Epithelial cell of umbilical artery (primary cell): ENCODE measurements around the gene CHD6. TPM values are rescaled to one million over a fixed set of nuclear protein-coding genes. Genes with fewer than 3 reads are reported as not detected.

Experiments
- total RNA-seq: library from RNA; depleted of rRNA; stranded (reverse); fragments of >200 nt; gene quantifications from 2 replicates; pipeline ENCODE4 v1.2.3, GENCODE V29; 2014

The CHD6 gene
- 20.1 and 26.0 TPM in 2 replicates for total RNA-seq

DNA sequence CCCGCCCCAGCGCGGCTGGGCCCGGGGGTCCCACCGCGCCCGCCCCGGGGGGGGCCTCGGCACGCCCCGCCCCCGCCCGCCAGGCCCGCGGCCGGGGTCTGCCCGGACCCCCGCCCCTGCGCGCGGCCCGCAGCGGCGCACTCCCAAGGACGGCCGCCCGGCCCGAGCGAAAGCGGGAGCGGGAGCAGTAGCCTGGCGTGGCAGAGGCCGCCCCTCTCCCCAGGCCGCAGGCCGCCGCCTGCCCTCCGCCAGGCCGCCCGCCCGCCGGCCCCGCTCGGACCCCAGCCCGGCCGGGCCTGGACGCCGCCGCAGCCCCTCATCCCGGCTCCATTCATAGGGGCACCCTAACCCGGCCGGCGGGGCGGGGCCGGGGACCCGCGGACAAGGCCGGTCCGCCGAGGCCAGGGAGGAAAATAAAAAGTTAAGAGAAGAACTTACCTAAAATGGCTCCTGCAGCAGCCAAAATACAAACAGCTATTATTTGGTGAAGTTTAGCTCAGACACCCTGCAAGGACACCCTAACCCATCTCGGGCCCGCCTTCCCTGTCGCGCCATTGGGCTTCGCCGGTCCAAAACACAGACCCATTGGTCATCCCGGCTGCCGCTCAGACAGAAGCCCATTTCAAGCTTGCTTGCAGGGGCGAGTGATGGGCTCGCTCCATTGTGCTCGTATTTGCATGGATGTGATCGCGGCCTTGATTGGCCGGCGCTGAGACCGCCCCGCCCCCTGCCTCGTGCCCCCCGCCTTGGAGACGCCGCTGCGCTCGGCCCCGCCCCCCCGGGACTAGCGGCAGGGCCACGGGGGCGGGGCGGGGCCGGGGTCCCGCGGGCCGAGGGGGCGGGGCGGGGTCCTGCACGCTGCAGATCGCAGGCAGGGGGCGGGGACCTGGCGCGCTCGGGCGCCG, at the start of gene CHD6:
Gene CHD6 (minus strand): TSS at position 476 of the 905 bp plus-strand sequence. CDS start 67,040 bp downstream, outside the sequence.

DNA sequence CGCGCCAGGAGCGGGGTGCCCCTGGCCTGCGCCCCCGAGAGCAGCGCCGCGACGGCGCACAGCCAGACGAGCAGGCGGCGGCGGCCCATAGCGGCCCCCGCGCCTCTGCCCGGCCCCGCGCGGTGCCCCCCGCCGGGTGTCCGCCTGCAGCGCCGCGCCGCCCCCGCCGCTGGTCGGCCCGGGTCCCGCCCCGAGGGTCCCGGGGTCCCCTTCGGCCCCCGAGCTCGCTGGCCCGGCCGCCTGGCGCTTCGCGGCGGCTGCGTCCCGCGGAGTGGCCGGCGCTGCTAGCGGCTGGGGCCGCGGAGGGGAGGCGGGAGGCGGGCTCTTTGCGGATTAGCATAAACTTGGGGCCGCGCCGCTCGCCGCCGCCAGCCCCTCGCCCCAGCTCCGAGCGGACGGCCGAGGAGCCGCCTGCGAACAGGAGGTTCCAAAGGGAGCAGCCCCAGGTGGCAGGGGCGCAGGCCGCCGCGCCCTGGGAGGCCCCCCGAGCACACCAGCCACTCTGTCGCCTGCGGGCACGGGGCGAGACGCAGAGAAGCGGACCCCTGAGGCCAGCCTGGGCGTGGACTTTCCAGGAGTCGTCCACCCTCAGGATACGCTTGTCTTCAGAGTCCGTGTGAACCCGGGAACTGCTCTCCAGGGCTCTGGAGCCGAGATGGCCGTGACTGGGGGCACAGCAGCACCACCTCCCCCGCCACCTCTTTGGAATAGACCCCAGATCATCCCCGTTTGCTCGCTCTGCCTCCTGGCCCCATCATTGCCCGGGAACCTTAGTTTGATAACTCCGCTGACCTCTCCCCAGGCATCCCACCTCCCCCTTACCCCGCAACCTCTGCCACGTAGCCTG, 251.4 kb downstream of the CHD6 start, which contains the start of gene EMILIN3:
Gene EMILIN3 (minus strand): TSS at position 273 of the 847 bp plus-strand sequence. CDS start 184 bp downstream, at position 89.

